Measurements from ENCODE around the gene TRAPPC3L. TPM values are rescaled to one million over a fixed set of nuclear protein-coding genes. Genes with fewer than 3 reads are reported as not detected.

The TRAPPC3L gene
- total and polyA plus RNA-seq, 3 donors from 2014 or later = 0.37 to 0.39 TPM; not detected in 1

GRCh38 chr6:116471531-116471930 lies 74.0 kb downstream of the TRAPPC3L start:
- Histone ChIP-seq H3K9me3 (no peaks in the 10 kb centered on the region), H3K36me3 (ENCODE audit: low read depth, missing control alignments) (no peaks in the 10 kb centered on the region), H3K4me3 (no peak overlapping the region), H3K27me3 (no peaks in the 10 kb centered on the region), H3K4me1 (no peaks in the 10 kb centered on the region), H3K27ac (no peak overlapping the region)
- WGBS, 2 donors = 89% methylated on average over 1 of the region's 1 CpG
- intact Hi-C loops (cut with DNase I; ENCODE audit: low total_unique reads) = no loop called here
- DNase-seq = no peak
- TF ChIP-seq POLR2A (IDR thresholded peaks at IDR 0.05) = no peak
- TF ChIP-seq, protein P1, sequence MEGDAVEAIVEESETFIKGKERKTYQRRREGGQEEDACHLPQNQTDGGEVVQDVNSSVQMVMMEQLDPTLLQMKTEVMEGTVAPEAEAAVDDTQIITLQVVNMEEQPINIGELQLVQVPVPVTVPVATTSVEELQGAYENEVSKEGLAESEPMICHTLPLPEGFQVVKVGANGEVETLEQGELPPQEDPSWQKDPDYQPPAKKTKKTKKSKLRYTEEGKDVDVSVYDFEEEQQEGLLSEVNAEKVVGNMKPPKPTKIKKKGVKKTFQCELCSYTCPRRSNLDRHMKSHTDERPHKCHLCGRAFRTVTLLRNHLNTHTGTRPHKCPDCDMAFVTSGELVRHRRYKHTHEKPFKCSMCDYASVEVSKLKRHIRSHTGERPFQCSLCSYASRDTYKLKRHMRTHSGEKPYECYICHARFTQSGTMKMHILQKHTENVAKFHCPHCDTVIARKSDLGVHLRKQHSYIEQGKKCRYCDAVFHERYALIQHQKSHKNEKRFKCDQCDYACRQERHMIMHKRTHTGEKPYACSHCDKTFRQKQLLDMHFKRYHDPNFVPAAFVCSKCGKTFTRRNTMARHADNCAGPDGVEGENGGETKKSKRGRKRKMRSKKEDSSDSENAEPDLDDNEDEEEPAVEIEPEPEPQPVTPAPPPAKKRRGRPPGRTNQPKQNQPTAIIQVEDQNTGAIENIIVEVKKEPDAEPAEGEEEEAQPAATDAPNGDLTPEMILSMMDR (IDR thresholded peaks at IDR 0.05) = no peak

- H3K4me1 ChIP-seq = no peaks in the 10 kb centered on the region
- no peak overlapping the region for H3K4me3 ChIP-seq
- no peak for DNase-seq
- no peak overlapping the region for H3K27ac ChIP-seq
- H3K36me3 ChIP-seq (ENCODE audit: low read depth, missing control alignments) = no peaks in the 10 kb centered on the region
- H3K9me3 ChIP-seq = no peaks in the 10 kb centered on the region
- no peaks in the 10 kb centered on the region for H3K27me3 ChIP-seq
- intact Hi-C loops (cut with DNase I; ENCODE audit: low total_unique reads) = no loop called here
- TF ChIP-seq, protein P1 (IDR thresholded peaks at IDR 0.05) = no peak
- TF ChIP-seq POLR2A (IDR thresholded peaks at IDR 0.05) = no peak
- 58 to 72% methylated on average over 1 of the region's 1 CpG for WGBS, 2 donors
Measured at GRCh38 chr6:116468293-116468692, 77.2 kb downstream of the TRAPPC3L start.

- Histone ChIP-seq H3K36me3 (ENCODE audit: low read depth, missing control alignments) (no peaks in the 10 kb centered on the region), H3K27ac (no peak overlapping the region), H3K27me3 (no peaks in the 10 kb centered on the region), H3K4me3 (no peak overlapping the region), H3K9me3 (no peaks in the 10 kb centered on the region), H3K4me1 (no peaks in the 10 kb centered on the region)
- DNase-seq = no peak
- TF ChIP-seq, protein P1 (IDR thresholded peaks at IDR 0.05) = no peak
- TF ChIP-seq POLR2A (IDR thresholded peaks at IDR 0.05) = no peak
- intact Hi-C loops (cut with DNase I; ENCODE audit: low total_unique reads) = no loop called here
Measured at GRCh38 chr6:116467514-116467913, 78.0 kb downstream of the TRAPPC3L start.

GRCh38 chr6:116467096-116467495 lies 78.4 kb downstream of the TRAPPC3L start:
- 93 to 94% methylated on average over 1 of the region's 1 CpG for WGBS, 2 donors
- Histone ChIP-seq H3K36me3 (ENCODE audit: low read depth, missing control alignments) (no peaks in the 10 kb centered on the region), H3K27me3 (no peaks in the 10 kb centered on the region), H3K4me3 (no peak overlapping the region), H3K9me3 (no peaks in the 10 kb centered on the region), H3K4me1 (no peaks in the 10 kb centered on the region), H3K27ac (no peak overlapping the region)
- intact Hi-C loops (cut with DNase I; ENCODE audit: low total_unique reads) = no loop called here
- no peak for TF ChIP-seq POLR2A (IDR thresholded peaks at IDR 0.05)
- TF ChIP-seq, protein P1 (IDR thresholded peaks at IDR 0.05) = no peak
- DNase-seq = no peak

- no peak for DNase-seq
- H3K4me1 ChIP-seq = no peaks in the 10 kb centered on the region
- H3K27ac ChIP-seq = no peak overlapping the region
- H3K4me3 ChIP-seq = no peak overlapping the region
- no peaks in the 10 kb centered on the region for H3K9me3 ChIP-seq
- TF ChIP-seq POLR2A (IDR thresholded peaks at IDR 0.05) = no peak
- TF ChIP-seq, protein P1 (IDR thresholded peaks at IDR 0.05) = no peak
- WGBS, 2 donors = 62 to 76% methylated on average over 5 of the region's 5 CpGs
- H3K36me3 ChIP-seq (ENCODE audit: low read depth, missing control alignments) = no peaks in the 10 kb centered on the region
- intact Hi-C loops (cut with DNase I; ENCODE audit: low total_unique reads) = no loop called here
- H3K27me3 ChIP-seq = no peaks in the 10 kb centered on the region
Measured at GRCh38 chr6:116465246-116465645, 80.2 kb downstream of the TRAPPC3L start.
